GM23338 (cell line): Measurements from ENCODE around the gene ANKS1B. TPM values are rescaled to one million over a fixed set of nuclear protein-coding genes. Genes with fewer than 3 reads are reported as not detected.

Experiments
- ATAC-seq: fragments of 200-7000 bp; cut with Tn5 transposase; 3 replicates; pipeline ENCODE4 v1.9.1; 2020
- DNase-seq: peaks from one replicate; pipeline ENCODE4 v3.0.0-alpha.2; 2015; ENCODE audit warnings: low spot score
- H2AFZ ChIP-seq: fragments of 200-600 bp; sonication (generic); 2 replicates; pipeline ENCODE4 v1.8.0; 2016; ENCODE audit warnings: antibody characterized with exemption, mild to moderate bottlenecking, moderate library complexity
- H3F3A ChIP-seq: fragments of 200-600 bp; sonication (generic); replicated peaks from 2 replicates; pipeline ENCODE4 v1.8.0; 2017; ENCODE audit warnings: antibody characterized with exemption, mixed run types, low read depth
- H3K27ac ChIP-seq: fragments of 200-600 bp; sonication (generic); 2 replicates; pipeline ENCODE4 v1.6.1; 2016; ENCODE audit warnings: low read depth
- H3K27me3 ChIP-seq: fragments of 200-600 bp; sonication (generic); 2 replicates; pipeline ENCODE4 v1.8.0; 2016; ENCODE audit warnings: mild to moderate bottlenecking, mixed run types, moderate library complexity; ENCODE audit not compliant: insufficient read depth
- H3K36me3 ChIP-seq: fragments of 200-600 bp; sonication (generic); 2 replicates; pipeline ENCODE4 v1.8.0; 2016; ENCODE audit warnings: mild to moderate bottlenecking; ENCODE audit not compliant: insufficient read depth
- H3K4me1 ChIP-seq: fragments of 200-600 bp; sonication (generic); 2 replicates; pipeline ENCODE4 v1.8.0; 2016; ENCODE audit warnings: mild to moderate bottlenecking, moderate library complexity; ENCODE audit not compliant: insufficient read depth
- H3K4me2 ChIP-seq: fragments of 200-600 bp; sonication (generic); 2 replicates; pipeline ENCODE4 v1.7.1; 2017; ENCODE audit warnings: mixed run types
- H3K4me3 ChIP-seq: fragments of 200-600 bp; sonication (generic); 2 replicates; pipeline ENCODE4 v1.6.1; 2016; ENCODE audit warnings: mixed run types
- H3K79me2 ChIP-seq: fragments of 200-600 bp; sonication (generic); replicated peaks from 2 replicates; pipeline ENCODE4 v1.8.0; 2017; ENCODE audit warnings: mild to moderate bottlenecking; ENCODE audit not compliant: insufficient read depth
- H3K9me2 ChIP-seq: fragments of 200-600 bp; sonication (generic); 2 replicates; pipeline ENCODE4 v1.8.0; 2017; ENCODE audit not compliant: insufficient read depth
- H4K20me1 ChIP-seq: fragments of 200-600 bp; sonication (generic); replicated peaks from 2 replicates; pipeline ENCODE4 v1.8.0; 2017; ENCODE audit warnings: mild to moderate bottlenecking; ENCODE audit not compliant: insufficient read depth
- H3K27ac Mint-ChIP-seq: 2 replicates; pipeline ENCODE4 v1.8.0; 2020; ENCODE audit warnings: inconsistent platforms, mild to moderate bottlenecking, moderate library complexity, mixed read lengths
- H3K27me3 Mint-ChIP-seq: 3 replicates; pipeline ENCODE4 v1.8.0; 2022; ENCODE audit warnings: low read depth, mild to moderate bottlenecking, moderate library complexity, mixed read lengths, inconsistent platforms; ENCODE audit not compliant: insufficient read depth, poor library complexity
- H3K36me3 Mint-ChIP-seq: 3 replicates; pipeline ENCODE4 v1.8.0; 2021; ENCODE audit warnings: low read depth, mild to moderate bottlenecking, inconsistent platforms, moderate library complexity, mixed read lengths
- H3K4me1 Mint-ChIP-seq: 3 replicates; pipeline ENCODE4 v1.8.0; 2020; ENCODE audit warnings: mild to moderate bottlenecking, inconsistent platforms, mixed read lengths
- H3K4me3 Mint-ChIP-seq: 3 replicates; pipeline ENCODE4 v1.8.0; 2021; ENCODE audit warnings: moderate library complexity, mild to moderate bottlenecking, inconsistent platforms, mixed read lengths
- H3K9me3 Mint-ChIP-seq: 3 replicates; pipeline ENCODE4 v1.8.0; 2020; ENCODE audit warnings: moderate library complexity, mild to moderate bottlenecking, inconsistent platforms, mixed read lengths
- CREB1 ChIP-seq: fragments of 250-450 bp; sonication (Bioruptor Pico); IDR thresholded peaks from 2 replicates; pipeline ENCODE4 v1.5.0; 2020; ENCODE audit warnings: low read depth, mild to moderate bottlenecking, moderate library complexity
- CTCF ChIP-seq, 2 experiments: fragments of 200-600 bp in 1 of 2; sonication (generic) in 1 of 2; conservative IDR thresholded peaks; 2 replicates each; pipeline versions ENCODE4 v1.5.1 to v1.6.1; 2016 to 2017; ENCODE audit warnings: antibody characterized with exemption in 2 of 2, low read depth in 2 of 2, mild to moderate bottlenecking in 2 of 2, moderate library complexity in 1 of 2
- ETS1 ChIP-seq: IDR thresholded peaks from 2 replicates; pipeline ENCODE4 v1.6.1; 2016; ENCODE audit warnings: antibody characterized with exemption
- EZH2 ChIP-seq: fragments of 200-600 bp; sonication (generic); IDR thresholded peaks from one replicate; pipeline ENCODE4 v1.8.0; 2017; ENCODE audit warnings: antibody characterized with exemption, mild to moderate bottlenecking, low read depth; ENCODE audit not compliant: unreplicated experiment
- EZH2phosphoT487 ChIP-seq: fragments of 200-600 bp; sonication (generic); IDR thresholded peaks from one replicate; pipeline ENCODE4 v1.8.1; 2018; ENCODE audit warnings: antibody characterized with exemption; ENCODE audit not compliant: unreplicated experiment
- JUNB ChIP-seq: IDR thresholded peaks from one replicate; pipeline ENCODE4 v1.6.1; 2016; ENCODE audit warnings: antibody characterized with exemption; ENCODE audit not compliant: unreplicated experiment
- NANOG ChIP-seq: IDR thresholded peaks from 2 replicates; pipeline ENCODE4 v1.6.1; 2016; ENCODE audit warnings: antibody characterized with exemption, borderline replicate concordance
- POLR2AphosphoS5 ChIP-seq: IDR thresholded peaks from 2 replicates; pipeline ENCODE4 v1.6.1; 2016; ENCODE audit warnings: antibody characterized with exemption, low read depth
- REST ChIP-seq: IDR thresholded peaks from one replicate; pipeline ENCODE4 v1.6.1; 2018; ENCODE audit warnings: antibody characterized with exemption; ENCODE audit not compliant: unreplicated experiment
- STAT1 ChIP-seq: IDR thresholded peaks from one replicate; pipeline ENCODE4 v1.6.1; 2016; ENCODE audit warnings: antibody characterized with exemption; ENCODE audit not compliant: unreplicated experiment
- ZNF114 ChIP-seq: fragments of 250-450 bp; sonication (Bioruptor Pico); IDR thresholded peaks from 2 replicates; pipeline ENCODE4 v1.5.0; 2020; ENCODE audit warnings: mild to moderate bottlenecking, moderate library complexity
- ZNF331 ChIP-seq: fragments of 250-450 bp; sonication (Bioruptor Pico); IDR thresholded peaks from 2 replicates; pipeline ENCODE4 v1.5.0; 2020; ENCODE audit warnings: low read depth, mild to moderate bottlenecking, moderate library complexity
- polyA plus RNA-seq: library from polyadenylated mRNA; unstranded; fragments of >200 nt; fragmentation: Nextera tagmentation; extraction: Ambion mirVana; gene quantifications from 2 replicates; pipeline ENCODE4 v1.2.1, GENCODE V29; 2016
- total RNA-seq: library from RNA; depleted of rRNA; stranded (reverse); fragments of >200 nt; shearing (Covaris generic); gene quantifications from 2 replicates; pipeline ENCODE4 v1.2.3, GENCODE V29; 2014
- TF ChIP-seq, protein P1 (sequence below): fragments of 250-450 bp; sonication (Bioruptor Pico); IDR thresholded peaks from 2 replicates; pipeline ENCODE4 v1.5.0; 2020; ENCODE audit warnings: mild to moderate bottlenecking, moderate library complexity

Gene ANKS1B
- total and polyA plus RNA-seq, 2 experiments from 2014 or later = 4.3 to 5.8 TPM

DNA sequence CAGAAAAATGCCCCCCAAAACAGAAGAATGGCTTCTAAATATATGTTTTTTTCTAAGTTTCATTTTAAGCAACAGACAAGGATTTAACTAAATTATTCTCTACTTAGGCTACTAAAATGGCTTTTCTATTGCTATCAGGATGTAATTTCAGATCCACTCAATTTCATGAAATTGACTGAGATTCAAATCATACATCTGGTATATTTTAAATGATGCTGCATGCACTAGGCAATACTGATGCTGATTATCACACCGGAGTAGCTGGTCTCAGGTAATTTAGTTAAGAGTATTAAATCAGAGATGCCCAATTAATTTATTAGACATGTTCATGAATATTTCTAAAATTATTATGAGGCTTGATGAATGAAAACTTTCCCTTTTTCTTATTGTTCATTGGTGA, 1188.0 kb downstream of the ANKS1B start:
- no peaks in the 10 kb centered on the region for H3K27me3 ChIP-seq
- H3K4me3 Mint-ChIP-seq = no peak overlapping the region
- no peak overlapping the region for H2AFZ ChIP-seq
- no peaks in the 10 kb centered on the region for H3K36me3 Mint-ChIP-seq
- H3K4me1 Mint-ChIP-seq = peaks cover 18% of the 10 kb centered on the region
- no peaks in the 10 kb centered on the region for H4K20me1 ChIP-seq
- H3K4me3 ChIP-seq = no peak overlapping the region
- H3K27ac Mint-ChIP-seq = no peak overlapping the region
- ATAC-seq (no peak), DNase-seq (no peak)
- TF ChIP-seq REST (no peak), CTCF (conservative IDR thresholded peaks at IDR 0.05; ENCODE audit: low read depth in 2 of 2) (no peak), ZNF114 (CRISPR knock-in tag) (no peak), NANOG (no peak), ETS1 (no peak), CREB1 (CRISPR knock-in tag) (no peak), EZH2 (no peak), EZH2phosphoT487 (no peak), POLR2AphosphoS5 (no peak), STAT1 (no peak), ZNF331 (no peak), JUNB (no peak)
- TF ChIP-seq, protein P1, sequence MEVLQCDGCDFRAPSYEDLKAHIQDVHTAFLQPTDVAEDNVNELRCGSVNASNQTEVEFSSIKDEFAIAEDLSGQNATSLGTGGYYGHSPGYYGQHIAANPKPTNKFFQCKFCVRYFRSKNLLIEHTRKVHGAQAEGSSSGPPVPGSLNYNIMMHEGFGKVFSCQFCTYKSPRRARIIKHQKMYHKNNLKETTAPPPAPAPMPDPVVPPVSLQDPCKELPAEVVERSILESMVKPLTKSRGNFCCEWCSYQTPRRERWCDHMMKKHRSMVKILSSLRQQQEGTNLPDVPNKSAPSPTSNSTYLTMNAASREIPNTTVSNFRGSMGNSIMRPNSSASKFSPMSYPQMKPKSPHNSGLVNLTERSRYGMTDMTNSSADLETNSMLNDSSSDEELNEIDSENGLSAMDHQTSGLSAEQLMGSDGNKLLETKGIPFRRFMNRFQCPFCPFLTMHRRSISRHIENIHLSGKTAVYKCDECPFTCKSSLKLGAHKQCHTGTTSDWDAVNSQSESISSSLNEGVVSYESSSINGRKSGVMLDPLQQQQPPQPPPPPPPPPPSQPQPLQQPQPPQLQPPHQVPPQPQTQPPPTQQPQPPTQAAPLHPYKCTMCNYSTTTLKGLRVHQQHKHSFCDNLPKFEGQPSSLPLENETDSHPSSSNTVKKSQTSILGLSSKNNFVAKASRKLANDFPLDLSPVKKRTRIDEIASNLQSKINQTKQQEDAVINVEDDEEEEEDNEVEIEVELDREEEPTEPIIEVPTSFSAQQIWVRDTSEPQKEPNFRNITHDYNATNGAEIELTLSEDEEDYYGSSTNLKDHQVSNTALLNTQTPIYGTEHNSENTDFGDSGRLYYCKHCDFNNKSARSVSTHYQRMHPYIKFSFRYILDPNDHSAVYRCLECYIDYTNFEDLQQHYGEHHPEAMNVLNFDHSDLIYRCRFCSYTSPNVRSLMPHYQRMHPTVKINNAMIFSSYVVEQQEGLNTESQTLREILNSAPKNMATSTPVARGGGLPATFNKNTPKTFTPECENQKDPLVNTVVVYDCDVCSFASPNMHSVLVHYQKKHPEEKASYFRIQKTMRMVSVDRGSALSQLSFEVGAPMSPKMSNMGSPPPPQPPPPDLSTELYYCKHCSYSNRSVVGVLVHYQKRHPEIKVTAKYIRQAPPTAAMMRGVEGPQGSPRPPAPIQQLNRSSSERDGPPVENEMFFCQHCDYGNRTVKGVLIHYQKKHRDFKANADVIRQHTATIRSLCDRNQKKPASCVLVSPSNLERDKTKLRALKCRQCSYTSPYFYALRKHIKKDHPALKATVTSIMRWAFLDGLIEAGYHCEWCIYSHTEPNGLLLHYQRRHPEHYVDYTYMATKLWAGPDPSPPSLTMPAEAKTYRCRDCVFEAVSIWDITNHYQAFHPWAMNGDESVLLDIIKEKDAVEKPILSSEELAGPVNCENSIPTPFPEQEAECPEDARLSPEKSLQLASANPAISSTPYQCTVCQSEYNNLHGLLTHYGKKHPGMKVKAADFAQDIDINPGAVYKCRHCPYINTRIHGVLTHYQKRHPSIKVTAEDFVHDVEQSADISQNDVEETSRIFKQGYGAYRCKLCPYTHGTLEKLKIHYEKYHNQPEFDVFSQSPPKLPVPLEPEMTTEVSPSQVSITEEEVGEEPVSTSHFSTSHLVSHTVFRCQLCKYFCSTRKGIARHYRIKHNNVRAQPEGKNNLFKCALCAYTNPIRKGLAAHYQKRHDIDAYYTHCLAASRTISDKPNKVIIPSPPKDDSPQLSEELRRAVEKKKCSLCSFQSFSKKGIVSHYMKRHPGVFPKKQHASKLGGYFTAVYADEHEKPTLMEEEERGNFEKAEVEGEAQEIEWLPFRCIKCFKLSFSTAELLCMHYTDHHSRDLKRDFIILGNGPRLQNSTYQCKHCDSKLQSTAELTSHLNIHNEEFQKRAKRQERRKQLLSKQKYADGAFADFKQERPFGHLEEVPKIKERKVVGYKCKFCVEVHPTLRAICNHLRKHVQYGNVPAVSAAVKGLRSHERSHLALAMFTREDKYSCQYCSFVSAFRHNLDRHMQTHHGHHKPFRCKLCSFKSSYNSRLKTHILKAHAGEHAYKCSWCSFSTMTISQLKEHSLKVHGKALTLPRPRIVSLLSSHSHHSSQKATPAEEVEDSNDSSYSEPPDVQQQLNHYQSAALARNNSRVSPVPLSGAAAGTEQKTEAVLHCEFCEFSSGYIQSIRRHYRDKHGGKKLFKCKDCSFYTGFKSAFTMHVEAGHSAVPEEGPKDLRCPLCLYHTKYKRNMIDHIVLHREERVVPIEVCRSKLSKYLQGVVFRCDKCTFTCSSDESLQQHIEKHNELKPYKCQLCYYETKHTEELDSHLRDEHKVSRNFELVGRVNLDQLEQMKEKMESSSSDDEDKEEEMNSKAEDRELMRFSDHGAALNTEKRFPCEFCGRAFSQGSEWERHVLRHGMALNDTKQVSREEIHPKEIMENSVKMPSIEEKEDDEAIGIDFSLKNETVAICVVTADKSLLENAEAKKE (CRISPR knock-in tag) = no peak
- H3K79me2 ChIP-seq = no peaks in the 10 kb centered on the region
- no peaks in the 10 kb centered on the region for H3K9me3 Mint-ChIP-seq
- no peaks in the 10 kb centered on the region for H3K27me3 Mint-ChIP-seq
- H3K27ac ChIP-seq = no peak overlapping the region
- H3K9me2 ChIP-seq = no peaks in the 10 kb centered on the region
- H3F3A ChIP-seq = no peaks in the 10 kb centered on the region
- no peak overlapping the region for H3K4me2 ChIP-seq
- no peaks in the 10 kb centered on the region for H3K36me3 ChIP-seq
- no peaks in the 10 kb centered on the region for H3K4me1 ChIP-seq
